ENCODE results near the gene C5. TPM values are rescaled to one million over a fixed set of nuclear protein-coding genes. Genes with fewer than 3 reads are reported as not detected.

Gene C5
- total and polyA plus RNA-seq, 2 experiments from 2014 or later, result 0.31 TPM; not detected in 1

DNA sequence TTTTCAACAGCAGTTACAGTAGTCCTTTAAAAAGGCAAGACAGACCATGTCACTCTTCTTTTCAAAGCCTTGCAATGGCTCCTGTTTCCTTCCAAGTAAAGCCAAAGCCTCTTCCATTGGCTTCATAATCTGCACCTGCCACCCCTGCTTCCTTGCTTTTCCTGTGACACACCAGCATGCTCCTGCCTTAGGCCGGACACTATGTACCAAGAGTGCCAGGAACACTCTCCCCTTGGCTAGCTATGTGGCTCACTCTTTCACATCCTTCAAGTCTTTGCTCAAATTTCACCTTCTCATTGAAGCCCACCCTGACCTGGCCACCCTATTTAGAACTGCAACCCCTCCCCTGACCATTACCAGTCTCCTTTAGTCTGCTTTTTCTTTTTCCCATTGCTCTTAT, 101.3 kb downstream of the C5 start (continued):
- TF ChIP-seq CTCF (conservative IDR thresholded peaks at IDR 0.05; ENCODE audit: low read depth in 2 of 2) (no peak), CREB1 (CRISPR knock-in tag; IDR thresholded peaks at IDR 0.05; ENCODE audit: low read depth) (no peak), ZNF114 (CRISPR knock-in tag; IDR thresholded peaks at IDR 0.05) (no peak), POLR2AphosphoS5 (IDR thresholded peaks at IDR 0.05; ENCODE audit: low read depth) (no peak), ZNF462 (CRISPR knock-in tag; IDR thresholded peaks at IDR 0.05) (no peak)

DNA sequence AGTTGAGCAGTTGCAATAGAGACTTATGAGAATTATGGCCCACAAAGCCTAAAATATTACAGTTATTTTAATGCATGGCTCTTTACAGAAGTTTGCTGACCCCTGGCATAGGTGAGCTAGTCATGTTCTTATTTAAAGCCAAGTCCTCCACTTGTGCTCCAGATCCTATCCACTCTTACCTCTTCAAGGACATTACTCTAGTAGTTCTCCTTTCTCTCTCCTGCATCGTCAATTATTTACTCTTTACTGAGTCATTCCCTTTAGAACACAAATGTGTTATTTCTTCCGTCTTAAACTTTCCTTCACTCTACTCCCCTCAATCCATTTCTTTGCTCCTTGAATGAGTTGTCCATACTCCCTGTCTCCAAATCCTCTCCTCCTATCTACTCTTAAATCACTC, 102.9 kb downstream of the C5 start:
- Histone ChIP-seq H3K4me2 (no peak overlapping the region), H3K4me3 (no peak overlapping the region), H2AFZ (no peak overlapping the region), H3K9me2 (ENCODE audit: insufficient read depth) (no peaks in the 10 kb centered on the region), H3K27ac (ENCODE audit: low read depth) (no peak overlapping the region), H4K20me1 (replicated peaks; ENCODE audit: insufficient read depth) (no peaks in the 10 kb centered on the region), H3K79me2 (replicated peaks; ENCODE audit: insufficient read depth) (no peaks in the 10 kb centered on the region), H3K27me3 (ENCODE audit: insufficient read depth) (no peaks in the 10 kb centered on the region), H3K4me1 (ENCODE audit: insufficient read depth) (peaks cover 28% of the 10 kb centered on the region), H3F3A (replicated peaks; ENCODE audit: low read depth) (0 out of 2 replicates have a peak, but pooled peaks cover 7% of the 10 kb centered on the region), H3K36me3 (ENCODE audit: insufficient read depth) (no peaks in the 10 kb centered on the region)
- H3K4me3 Mint-ChIP-seq, result no peak overlapping the region
- H3K9me3 Mint-ChIP-seq, result no peaks in the 10 kb centered on the region
- peaks cover 19% of the 10 kb centered on the region; the same call in 2 of the 3 replicates for H3K4me1 Mint-ChIP-seq
- H3K36me3 Mint-ChIP-seq (ENCODE audit: low read depth), result no peaks in the 10 kb centered on the region
- no peak overlapping the region for H3K27ac Mint-ChIP-seq
- ATAC-seq (no peak), DNase-seq (ENCODE audit: low spot score) (no peak)
- peaks cover 3% of the 10 kb centered on the region for H3K27me3 Mint-ChIP-seq (ENCODE audit: insufficient read depth, low read depth, poor library complexity)
- TF ChIP-seq EZH2 (IDR thresholded peaks at IDR 0.05; ENCODE audit: low read depth, unreplicated experiment) (no peak), ZNF331 (CRISPR knock-in tag; IDR thresholded peaks at IDR 0.05; ENCODE audit: low read depth) (no peak), ZNF114 (CRISPR knock-in tag; IDR thresholded peaks at IDR 0.05) (no peak), ETS1 (IDR thresholded peaks at IDR 0.05) (no peak), STAT1 (IDR thresholded peaks at IDR 0.05; ENCODE audit: unreplicated experiment) (no peak), POLR2AphosphoS5 (IDR thresholded peaks at IDR 0.05; ENCODE audit: low read depth) (no peak), NANOG (IDR thresholded peaks at IDR 0.05; ENCODE audit: borderline replicate concordance) (no peak), REST (IDR thresholded peaks at IDR 0.05; ENCODE audit: unreplicated experiment) (no peak), JUNB (IDR thresholded peaks at IDR 0.05; ENCODE audit: unreplicated experiment) (no peak)

All from GM23338 (cell line).